ENCODE data around the gene UBTD2. TPM values are rescaled to one million over a fixed set of nuclear protein-coding genes. Genes with fewer than 3 reads are reported as not detected.
A peak's percentile ranks its signal among the peaks of the same experiment; 100 is the strongest.
"Not testable (repeated sequence)": the region's sequence is repeated elsewhere in the genome, so short reads cannot be mapped to it uniquely, and the experiment has no call there.

The UBTD2 gene
- total and polyA plus RNA-seq, 4 donors, result 8.8 to 21.1 (median 16.6) TPM

DNA sequence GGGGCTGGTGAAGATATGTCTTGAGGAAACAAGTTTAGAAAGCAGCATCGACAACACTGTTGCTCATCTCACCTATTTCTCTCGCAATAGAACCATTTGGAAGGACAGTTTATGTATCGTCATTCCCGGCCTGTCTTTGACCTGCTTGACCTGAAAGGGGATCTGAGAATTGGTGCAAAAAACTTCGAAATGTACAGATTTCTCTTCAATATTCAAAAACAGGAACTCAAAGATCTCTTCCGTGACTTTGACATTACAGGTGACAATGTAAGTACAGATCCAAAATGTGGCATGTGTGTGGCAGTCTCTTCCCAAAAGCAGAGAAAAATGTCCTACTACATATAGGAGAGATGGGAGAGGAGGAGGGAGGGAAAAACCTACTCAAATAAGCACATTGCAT, 83.1 kb downstream of the UBTD2 start:
- 92 to 93% methylated on average over 6 of the region's 6 CpGs for WGBS, 2 donors
- Histone ChIP-seq H3K9me3 (ENCODE audit: control insufficient read depth, low read length) (no peaks in the 10 kb centered on the region), H3K27me3 (ENCODE audit: control insufficient read depth in 1 of 2, insufficient read depth in 2 of 2, low read length in 1 of 2) (no peaks in the 10 kb centered on the region), H3K27ac (ENCODE audit: low read depth in 1 of 2, low read length in 2 of 2) (no peak overlapping the region), H3K4me3 (ENCODE audit: low read length in 2 of 2) (no peak overlapping the region), H3K4me1 (ENCODE audit: control insufficient read depth in 1 of 2, insufficient read depth in 2 of 2, low read length in 2 of 2) (no peaks in the 10 kb centered on the region), H3K36me3 (ENCODE audit: control insufficient read depth in 1 of 2, insufficient read depth in 2 of 2, low read length in 1 of 2) (no peaks in the 10 kb centered on the region)
- intact Hi-C loops (cut with DNase I), result no loop called here
- no peak for DNase-seq
- no peak for ATAC-seq (ENCODE audit: low FRiP score)

DNA sequence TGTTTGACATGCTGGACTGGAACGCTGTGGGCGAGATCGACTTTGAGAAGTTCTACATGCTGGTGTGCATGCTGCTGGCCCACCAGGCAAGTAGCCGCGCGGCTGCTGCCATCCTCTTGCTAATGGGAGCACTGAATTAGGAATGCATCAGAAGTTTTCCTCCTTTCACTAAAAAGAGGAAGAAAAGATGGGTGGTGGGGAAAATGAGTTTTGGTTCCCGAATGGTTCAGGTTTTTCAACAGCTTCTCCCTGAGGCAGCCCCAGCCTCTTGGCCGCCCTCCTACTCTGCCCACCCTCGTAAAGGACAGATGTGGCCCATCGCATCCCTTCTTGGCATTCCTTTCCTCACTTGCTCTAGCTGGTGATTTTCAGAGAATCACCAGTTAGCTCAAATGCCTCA, 84.1 kb downstream of the UBTD2 start:
- Histone ChIP-seq H3K4me1 (ENCODE audit: control insufficient read depth in 1 of 2, insufficient read depth in 2 of 2, low read length in 2 of 2) (no peaks in the 10 kb centered on the region), H3K4me3 (ENCODE audit: low read length in 2 of 2) (no peak overlapping the region), H3K27me3 (ENCODE audit: control insufficient read depth in 1 of 2, insufficient read depth in 2 of 2, low read length in 1 of 2) (no peaks in the 10 kb centered on the region), H3K27ac (ENCODE audit: low read depth in 1 of 2, low read length in 2 of 2) (no peak overlapping the region), H3K36me3 (ENCODE audit: control insufficient read depth in 1 of 2, insufficient read depth in 2 of 2, low read length in 1 of 2) (no peaks in the 10 kb centered on the region), H3K9me3 (ENCODE audit: control insufficient read depth, low read length) (no peaks in the 10 kb centered on the region)
- 83 to 85% methylated on average over 10 of the region's 10 CpGs for WGBS, 2 donors
- intact Hi-C loops (cut with DNase I), result no loop called here
- DNase-seq, result no peak
- no peak for ATAC-seq (ENCODE audit: low FRiP score)

DNA sequence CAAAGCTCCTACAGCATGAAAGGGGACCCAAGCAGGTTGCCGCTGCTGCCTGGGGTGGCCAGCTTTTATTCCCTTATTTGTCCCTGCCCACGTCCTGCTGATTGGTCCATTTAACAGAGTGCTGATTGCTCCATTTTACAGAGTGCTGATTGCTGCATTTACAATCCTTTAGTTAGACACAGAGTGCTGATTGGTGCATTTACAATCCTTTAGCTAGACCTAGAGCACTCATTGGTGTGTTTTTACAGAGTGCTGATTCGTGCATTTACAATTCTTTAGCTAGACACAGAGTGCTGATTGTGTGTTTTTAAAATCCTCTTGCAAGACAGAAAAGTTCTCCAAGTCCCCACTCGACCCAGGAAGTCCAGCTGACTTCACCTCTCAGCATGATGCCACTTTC, 85.8 kb downstream of the UBTD2 start:
- intact Hi-C loops (cut with DNase I); H3K27ac ChIP-seq (ENCODE audit: low read depth in 1 of 2, low read length in 2 of 2); H3K9me3 ChIP-seq (ENCODE audit: control insufficient read depth, low read length); H3K4me1 ChIP-seq (ENCODE audit: control insufficient read depth in 1 of 2, insufficient read depth in 2 of 2, low read length in 2 of 2); H3K4me3 ChIP-seq (ENCODE audit: low read length in 2 of 2); H3K36me3 ChIP-seq (ENCODE audit: control insufficient read depth in 1 of 2, insufficient read depth in 2 of 2, low read length in 1 of 2); DNase-seq; H3K27me3 ChIP-seq (ENCODE audit: control insufficient read depth in 1 of 2, insufficient read depth in 2 of 2, low read length in 1 of 2); ATAC-seq (ENCODE audit: low FRiP score): not testable (repeated sequence)
- 81 to 82% methylated on average over 4 of the region's 4 CpGs for WGBS, 2 donors

DNA sequence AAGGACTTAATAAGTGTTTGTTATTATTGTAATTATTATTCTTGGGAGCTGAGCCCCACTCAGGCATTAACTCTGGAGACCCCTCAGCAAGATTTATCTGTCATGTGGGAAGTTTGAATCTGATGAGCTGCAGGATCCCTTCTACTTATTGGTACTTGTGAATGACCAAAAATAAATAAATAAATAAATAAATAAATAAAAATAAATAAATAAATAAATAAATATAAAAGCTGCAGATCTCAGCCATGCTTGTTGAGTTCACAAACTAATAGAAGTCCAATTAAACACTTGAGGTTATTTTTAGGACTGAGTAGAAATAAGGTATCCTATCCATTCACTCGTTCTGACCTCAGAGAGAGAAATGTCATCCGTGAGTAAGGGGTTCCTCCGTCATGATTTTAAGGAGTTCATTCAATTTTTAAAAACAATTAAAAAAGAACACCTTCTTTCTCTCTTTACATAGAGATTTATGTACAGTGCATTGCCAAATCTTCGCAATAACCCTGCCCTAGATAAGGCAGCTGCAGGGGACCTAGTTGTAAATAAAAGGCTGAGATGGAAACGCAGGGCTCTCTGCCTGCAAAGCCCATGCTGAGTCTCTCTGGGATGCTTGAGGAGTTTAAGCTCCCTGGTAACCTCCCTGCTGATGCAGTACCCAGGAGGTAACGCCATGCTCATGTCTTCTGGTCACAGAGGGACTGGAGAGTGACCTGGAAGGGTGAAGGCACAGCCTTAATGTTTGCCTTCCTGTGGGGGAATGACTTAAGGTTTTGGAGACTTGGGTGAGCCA, 88.4 kb downstream of the UBTD2 start:
- WGBS, 2 donors, result 65 to 75% methylated on average over 6 of the region's 6 CpGs
- intact Hi-C loops (cut with DNase I), result no loop called here
- ATAC-seq (ENCODE audit: low FRiP score) (no peak), DNase-seq (no peak)
- Histone ChIP-seq H3K27ac (ENCODE audit: low read depth in 1 of 2, low read length in 2 of 2) (no peak overlapping the region), H3K36me3 (ENCODE audit: control insufficient read depth in 1 of 2, insufficient read depth in 2 of 2, low read length in 1 of 2) (no peaks in the 10 kb centered on the region), H3K4me1 (ENCODE audit: control insufficient read depth in 1 of 2, insufficient read depth in 2 of 2, low read length in 2 of 2) (no peaks in the 10 kb centered on the region), H3K4me3 (ENCODE audit: low read length in 2 of 2) (no peak overlapping the region), H3K27me3 (ENCODE audit: control insufficient read depth in 1 of 2, insufficient read depth in 2 of 2, low read length in 1 of 2) (no peaks in the 10 kb centered on the region), H3K9me3 (ENCODE audit: control insufficient read depth, low read length) (no peaks in the 10 kb centered on the region)

DNA sequence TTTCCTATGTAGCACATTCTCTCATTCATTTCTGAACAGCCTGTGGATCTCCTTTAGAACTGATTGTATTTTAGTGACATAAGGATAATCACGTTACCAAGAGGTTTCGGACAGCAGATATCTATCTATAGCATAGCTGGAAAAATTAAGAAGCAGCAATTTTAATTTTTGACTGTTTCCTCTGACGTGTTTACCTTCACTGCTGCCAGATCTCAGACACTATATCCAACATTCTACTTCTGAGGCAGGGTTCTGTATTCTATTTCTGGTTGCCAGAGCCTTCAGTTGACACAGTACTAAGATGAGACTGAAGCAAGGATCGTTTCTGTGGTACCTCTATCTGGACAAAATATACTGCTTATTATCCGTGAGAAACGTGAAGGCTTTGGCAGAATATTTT, 89.7 kb downstream of the UBTD2 start, which contains the start of gene EFCAB9:
EFCAB9 (plus strand) TSS at position 301 of the 400 bp plus-strand sequence; CDS start at position 302, 1 bp downstream.
- Histone ChIP-seq H3K4me1 (ENCODE audit: control insufficient read depth in 1 of 2, insufficient read depth in 2 of 2, low read length in 2 of 2) (no peaks in the 10 kb centered on the region), H3K4me3 (ENCODE audit: low read length in 2 of 2) (no peak within 1 kb of the TSS), H3K36me3 (ENCODE audit: control insufficient read depth in 1 of 2, insufficient read depth in 2 of 2, low read length in 1 of 2) (no peaks in the 10 kb centered on the region), H3K27me3 (ENCODE audit: control insufficient read depth in 1 of 2, insufficient read depth in 2 of 2, low read length in 1 of 2) (no peaks in the 10 kb centered on the region), H3K9me3 (ENCODE audit: control insufficient read depth, low read length) (no peaks in the 10 kb centered on the region), H3K27ac (ENCODE audit: low read depth in 1 of 2, low read length in 2 of 2) (no peak within 1 kb of the TSS)
- DNase-seq (no peak), ATAC-seq (ENCODE audit: low FRiP score) (no peak)
- 65 to 69% methylated on average over 6 of the region's 6 CpGs for WGBS, 2 donors
- intact Hi-C loops (cut with DNase I), result no loop called here

DNA sequence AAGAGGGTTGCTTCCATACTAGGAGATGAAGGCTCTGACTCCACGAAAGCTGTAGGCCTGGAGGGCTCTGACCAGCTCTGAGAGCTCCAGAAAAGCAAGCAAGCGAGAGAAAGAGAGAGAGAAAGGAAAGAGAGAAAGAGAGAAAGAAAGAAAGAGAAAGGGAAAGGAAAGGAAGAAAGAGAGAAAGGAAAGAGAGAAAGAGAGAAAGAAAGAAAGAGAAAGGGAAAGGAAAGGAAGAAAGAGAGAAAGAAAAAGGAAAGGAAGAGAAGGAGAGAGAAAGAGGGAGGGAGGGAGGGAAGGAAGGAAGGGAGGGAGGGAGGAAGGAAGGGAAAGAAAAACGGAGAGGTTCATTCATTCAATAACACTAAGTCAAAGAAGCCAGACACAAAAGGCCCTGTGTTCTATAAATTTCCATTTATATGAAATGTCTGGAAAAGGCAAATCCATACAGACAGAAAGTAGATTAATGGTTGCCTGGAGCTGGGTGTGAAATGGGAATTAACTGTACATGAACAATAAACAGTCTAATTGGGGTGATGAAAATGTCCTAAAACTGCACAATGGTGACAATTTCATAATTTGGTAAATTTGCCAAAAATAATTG, 93.8 kb downstream of the UBTD2 start:
- Histone ChIP-seq H3K4me3 (ENCODE audit: low read length in 2 of 2) (no peak overlapping the region), H3K27ac (ENCODE audit: low read depth in 1 of 2, low read length in 2 of 2) (no peak overlapping the region), H3K27me3 (ENCODE audit: control insufficient read depth in 1 of 2, insufficient read depth in 2 of 2, low read length in 1 of 2) (no peaks in the 10 kb centered on the region), H3K9me3 (ENCODE audit: control insufficient read depth, low read length) (no peaks in the 10 kb centered on the region), H3K4me1 (ENCODE audit: control insufficient read depth in 1 of 2, insufficient read depth in 2 of 2, low read length in 2 of 2) (no peaks in the 10 kb centered on the region), H3K36me3 (ENCODE audit: control insufficient read depth in 1 of 2, insufficient read depth in 2 of 2, low read length in 1 of 2) (no peaks in the 10 kb centered on the region)
- 63 to 73% methylated on average over 3 of the region's 3 CpGs for WGBS, 2 donors
- ATAC-seq (ENCODE audit: low FRiP score), result no peak
- intact Hi-C loops (cut with DNase I), result loop anchor here (2.0 to 10.0 kb wide), 5 partner anchors 82 to 775 kb away; partner anchors contain the start of genes FGF18 (in 1 of the 2) and UBTD2 (in 1 of the 2)
- DNase-seq, result no peak

DNA sequence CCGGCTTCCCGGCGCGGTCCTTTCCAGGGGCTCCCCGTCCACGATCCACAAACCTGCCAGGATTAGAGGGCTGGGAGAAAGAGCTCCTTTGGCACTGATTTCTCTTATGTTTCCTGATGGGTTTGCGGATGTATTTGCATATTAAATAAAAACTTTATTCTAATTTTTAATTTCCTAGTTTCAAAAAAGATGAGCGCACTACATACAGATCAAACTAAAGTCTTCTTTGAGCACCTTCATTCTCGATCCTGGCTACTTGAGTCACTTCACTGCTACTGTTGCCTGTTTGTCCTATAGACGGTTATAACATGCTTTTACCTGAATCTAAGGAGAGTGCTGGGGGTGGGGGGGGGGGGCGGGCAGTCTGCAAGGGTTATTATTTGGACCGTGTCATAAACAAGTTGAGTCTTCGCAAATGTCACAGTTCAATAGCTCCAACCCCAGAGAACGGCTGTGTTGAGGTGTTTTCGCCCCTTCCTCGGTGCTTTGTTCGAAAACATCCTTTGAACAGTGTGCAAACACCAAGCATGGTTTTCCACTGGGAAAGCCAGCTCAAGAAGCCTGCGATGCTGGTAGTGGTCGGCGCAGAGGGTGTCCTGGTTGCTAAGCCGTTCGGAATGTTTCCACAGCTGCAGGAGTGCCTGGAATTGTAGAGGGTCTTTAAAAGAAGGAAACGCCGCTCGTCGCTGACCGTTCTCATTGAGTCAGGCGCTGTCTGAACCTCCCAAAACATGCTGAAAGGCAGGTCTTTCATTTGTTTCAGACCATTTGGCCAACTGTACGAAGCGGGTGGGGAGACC, 94.5 kb downstream of the UBTD2 start:
- H3K27me3 ChIP-seq (ENCODE audit: control insufficient read depth in 1 of 2, insufficient read depth in 2 of 2, low read length in 1 of 2), result no peaks in the 10 kb centered on the region
- ATAC-seq (ENCODE audit: low FRiP score), result no peak
- H3K4me3 ChIP-seq (ENCODE audit: low read length in 2 of 2), result no peak overlapping the region
- H3K4me1 ChIP-seq (ENCODE audit: control insufficient read depth in 1 of 2, insufficient read depth in 2 of 2, low read length in 2 of 2), result no peaks in the 10 kb centered on the region
- H3K27ac ChIP-seq (ENCODE audit: low read depth in 1 of 2, low read length in 2 of 2), result no peak overlapping the region
- H3K36me3 ChIP-seq (ENCODE audit: control insufficient read depth in 1 of 2, insufficient read depth in 2 of 2, low read length in 1 of 2), result no peaks in the 10 kb centered on the region
- WGBS, 2 donors, result 38 to 41% methylated on average over 30 of the region's 30 CpGs
- H3K9me3 ChIP-seq (ENCODE audit: control insufficient read depth, low read length), result no peaks in the 10 kb centered on the region
- peak in 1 of 2 donors; percentile 53 for DNase-seq
- intact Hi-C loops (cut with DNase I), result loop anchor here (2.0 to 10.0 kb wide), 5 partner anchors 82 to 774 kb away; partner anchors contain the start of genes FGF18 (in 1 of the 2) and UBTD2 (in 1 of the 2)

DNA sequence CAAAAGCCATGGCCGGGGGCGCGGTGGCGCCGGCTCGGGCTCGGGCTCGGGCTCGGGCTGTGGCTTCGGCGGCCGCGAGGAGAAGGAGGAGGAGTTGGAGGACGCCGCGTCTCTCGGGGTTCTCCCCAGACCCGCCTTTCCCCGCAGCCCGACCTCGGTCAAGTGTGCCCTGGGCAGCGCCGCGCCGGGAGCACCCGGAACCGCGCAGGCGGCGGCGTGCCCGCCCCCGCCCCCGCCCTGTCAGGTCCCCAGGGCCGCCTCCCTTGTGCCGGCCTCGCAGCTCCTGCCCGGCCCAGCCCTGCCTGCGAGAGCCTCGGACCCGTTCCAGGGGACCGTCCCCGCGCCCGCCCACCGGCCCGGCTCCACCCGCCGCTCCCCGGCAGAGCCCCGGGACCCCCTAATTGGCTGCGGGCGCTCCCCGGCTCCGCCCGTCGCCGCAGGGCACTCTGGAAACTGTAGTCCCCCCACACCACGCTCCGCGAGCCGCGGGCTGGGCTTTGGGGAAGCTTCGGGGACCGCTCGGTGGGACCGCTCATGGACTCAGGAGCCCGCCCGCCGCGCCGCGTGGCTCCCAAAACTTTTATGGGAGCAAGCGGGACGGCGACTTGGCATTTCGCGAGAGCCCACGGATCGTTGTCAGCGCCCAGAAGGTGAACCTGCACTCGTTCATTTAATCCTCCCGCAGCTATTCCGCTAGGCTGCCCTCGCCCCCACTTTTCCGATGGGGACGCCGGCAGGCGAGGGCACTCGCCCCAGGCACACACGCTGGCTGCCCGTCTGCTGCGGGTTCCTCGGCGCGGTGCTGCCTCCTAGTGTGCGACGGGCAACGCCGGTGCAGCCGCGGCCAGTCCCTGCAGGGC, 95.3 kb downstream of the UBTD2 start, which contains the start of gene STK10:
STK10 (minus strand) TSS at position 192 of the 860 bp plus-strand sequence; CDS start at position 10, 182 bp downstream.
- no peaks in the 10 kb centered on the region for H3K9me3 ChIP-seq (ENCODE audit: control insufficient read depth, low read length)
- DNase-seq (peak; percentile 97 to 98), ATAC-seq (ENCODE audit: low FRiP score) (peak; percentile 97)
- H3K4me3 ChIP-seq (ENCODE audit: low read length in 2 of 2), result peak within 1 kb of the TSS; percentile 43 to 64
- no peaks in the 10 kb centered on the region for H3K4me1 ChIP-seq (ENCODE audit: control insufficient read depth in 1 of 2, insufficient read depth in 2 of 2, low read length in 2 of 2)
- WGBS, 2 donors, result 0% methylated on average over 60 to 102 of the region's 102 CpGs
- H3K27ac ChIP-seq (ENCODE audit: low read depth in 1 of 2, low read length in 2 of 2), result peak within 1 kb of the TSS in 1 of 2 donors; percentile 14
- H3K36me3 ChIP-seq (ENCODE audit: control insufficient read depth in 1 of 2, insufficient read depth in 2 of 2, low read length in 1 of 2), result no peaks in the 10 kb centered on the region
- H3K27me3 ChIP-seq (ENCODE audit: control insufficient read depth in 1 of 2, insufficient read depth in 2 of 2, low read length in 1 of 2), result no peaks in the 10 kb centered on the region
- intact Hi-C loops (cut with DNase I), result loop anchor here (2.0 to 10.0 kb wide), 5 partner anchors 81 to 773 kb away; partner anchors contain the start of genes FGF18 (in 1 of the 2) and UBTD2 (in 1 of the 2)
